Uterus (tissue), 2 donors: Measurements from ENCODE around the gene RPL22.

ENCODE experiments used
- POLR2A ChIP-seq, 2 donors: fragments of 450-650 bp; IDR thresholded peaks; one replicate each; pipeline ENCODE4 v1.6.1; 2016; ENCODE audit warnings: antibody characterized with exemption in 2 of 2, mild to moderate bottlenecking in 1 of 2, moderate library complexity in 1 of 2
- TF ChIP-seq, protein P1 (sequence below), 4 experiments: fragments of 200-600 bp in 2 of 4; fragments of 450-650 bp in 2 of 4; sonication (generic) in 2 of 4; IDR thresholded peaks; one replicate each; pipeline ENCODE4 v1.5.1; 2016 to 2019; ENCODE audit warnings: antibody characterized with exemption in 4 of 4, mild to moderate bottlenecking in 2 of 4, moderate library complexity in 1 of 4

DNA sequence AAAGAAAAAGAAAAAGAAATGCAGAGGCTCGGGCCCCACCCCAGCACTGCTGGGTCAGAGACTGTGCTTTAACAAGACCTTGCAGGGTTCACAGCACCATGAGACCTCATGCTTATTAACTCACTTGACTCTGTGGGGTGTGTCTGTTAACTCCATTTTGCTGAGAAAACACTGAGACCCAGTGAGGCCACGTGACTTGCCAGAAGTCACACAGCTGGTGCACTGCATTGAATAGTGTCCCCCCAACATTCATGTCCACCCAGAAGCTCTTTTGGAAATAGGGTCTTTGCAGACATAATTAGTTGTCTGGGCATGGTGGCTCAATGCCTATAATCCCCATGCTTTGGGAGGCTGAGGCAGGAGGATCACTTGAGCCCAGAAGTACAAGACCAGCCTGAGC, 59.0 kb downstream of the RPL22 start:
- TF ChIP-seq, protein P1, sequence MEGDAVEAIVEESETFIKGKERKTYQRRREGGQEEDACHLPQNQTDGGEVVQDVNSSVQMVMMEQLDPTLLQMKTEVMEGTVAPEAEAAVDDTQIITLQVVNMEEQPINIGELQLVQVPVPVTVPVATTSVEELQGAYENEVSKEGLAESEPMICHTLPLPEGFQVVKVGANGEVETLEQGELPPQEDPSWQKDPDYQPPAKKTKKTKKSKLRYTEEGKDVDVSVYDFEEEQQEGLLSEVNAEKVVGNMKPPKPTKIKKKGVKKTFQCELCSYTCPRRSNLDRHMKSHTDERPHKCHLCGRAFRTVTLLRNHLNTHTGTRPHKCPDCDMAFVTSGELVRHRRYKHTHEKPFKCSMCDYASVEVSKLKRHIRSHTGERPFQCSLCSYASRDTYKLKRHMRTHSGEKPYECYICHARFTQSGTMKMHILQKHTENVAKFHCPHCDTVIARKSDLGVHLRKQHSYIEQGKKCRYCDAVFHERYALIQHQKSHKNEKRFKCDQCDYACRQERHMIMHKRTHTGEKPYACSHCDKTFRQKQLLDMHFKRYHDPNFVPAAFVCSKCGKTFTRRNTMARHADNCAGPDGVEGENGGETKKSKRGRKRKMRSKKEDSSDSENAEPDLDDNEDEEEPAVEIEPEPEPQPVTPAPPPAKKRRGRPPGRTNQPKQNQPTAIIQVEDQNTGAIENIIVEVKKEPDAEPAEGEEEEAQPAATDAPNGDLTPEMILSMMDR (IDR thresholded peaks at IDR 0.05) = no peak
- TF ChIP-seq POLR2A (IDR thresholded peaks at IDR 0.05) = no peak
